ENCODE measurements around the gene FAM229A.

FAM229A gene

GRCh38 chr1:32330558-32331151 lies 31.6 kb downstream of the FAM229A start:
- DNase-seq (ENCODE audit: low spot score), result no peak

DNA sequence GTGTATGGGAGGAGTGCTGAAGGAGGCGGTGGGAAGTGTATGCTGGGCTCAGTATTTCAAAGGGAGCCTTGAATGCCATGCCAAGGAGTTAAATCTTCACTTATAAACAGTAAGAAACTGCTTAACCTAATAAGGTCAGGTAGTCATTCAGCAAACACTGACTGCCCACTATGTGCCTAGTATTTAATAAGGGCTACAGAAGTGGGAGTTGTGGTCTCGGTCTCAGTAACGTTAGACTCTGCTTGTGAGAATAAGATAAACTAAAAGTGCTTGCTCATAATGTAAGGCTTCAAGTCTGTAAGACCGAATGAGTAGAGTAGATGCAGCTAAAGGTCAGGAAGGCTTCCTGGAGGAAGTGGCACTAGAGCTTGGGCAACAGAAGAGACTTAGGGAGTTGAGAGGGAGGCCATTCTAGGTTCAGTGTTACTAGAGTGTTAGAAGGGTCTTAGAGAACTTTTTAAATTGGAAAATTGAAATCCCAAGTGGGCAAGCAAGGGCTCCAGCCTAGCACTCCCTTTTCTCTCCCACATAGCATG lies 32.3 kb downstream of the FAM229A start:
- no peak for DNase-seq (ENCODE audit: low spot score)

GRCh38 chr1:32327204-32327603 lies 35.1 kb downstream of the FAM229A start:
- DNase-seq (ENCODE audit: low spot score), result no peak

DNA sequence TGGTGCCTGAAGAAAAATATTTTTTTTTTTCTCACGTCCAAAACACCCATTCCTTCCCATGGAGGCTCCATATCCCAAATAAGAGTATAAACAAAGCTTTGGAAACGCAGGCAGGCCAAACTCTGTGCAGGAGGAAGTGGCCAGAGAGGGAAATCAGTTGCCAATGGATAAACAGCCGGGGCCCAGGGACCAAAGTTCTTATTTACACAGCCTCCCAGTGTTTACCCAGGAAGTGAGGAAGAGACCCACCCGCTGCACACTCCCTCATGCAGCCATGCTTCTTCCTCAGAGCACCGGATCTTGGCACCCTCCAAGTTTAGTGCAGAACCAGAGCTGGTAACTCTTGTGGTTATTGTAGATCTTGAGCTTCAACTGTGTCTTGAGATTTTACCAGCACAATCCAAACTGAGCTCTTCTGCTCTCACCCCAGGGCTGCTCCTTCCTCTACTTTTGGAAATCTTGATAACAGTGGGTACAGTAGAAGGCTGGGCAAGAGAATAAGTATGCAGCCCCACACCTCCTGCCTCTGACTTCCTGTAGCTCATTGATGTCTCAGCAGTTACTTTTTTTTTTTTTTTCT lies 40.5 kb downstream of the FAM229A start:
- DNase-seq (ENCODE audit: low spot score), result no peak

- no peak for DNase-seq (ENCODE audit: low spot score)
Observed at GRCh38 chr1:32318127-32318869, 44.0 kb downstream of the FAM229A start.

DNA sequence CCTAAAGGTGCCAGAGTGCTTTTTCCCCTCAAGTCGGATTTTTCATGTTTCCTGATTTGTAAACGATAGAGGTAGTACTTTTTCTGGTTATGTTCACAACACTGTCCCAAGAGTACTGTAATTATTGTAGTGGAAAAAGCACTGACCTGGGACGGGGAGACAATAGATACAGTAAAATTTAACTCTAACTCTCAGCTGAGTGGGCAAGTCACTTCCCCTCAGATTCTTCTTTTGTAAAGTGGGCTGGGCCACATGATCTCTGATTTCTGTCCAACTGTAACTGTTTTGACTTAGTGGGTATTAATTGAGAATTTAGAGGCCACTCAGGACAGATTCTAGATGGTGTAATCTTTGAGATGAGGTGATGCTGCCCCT lies 45.4 kb downstream of the FAM229A start:
- no peak for DNase-seq (ENCODE audit: low spot score)

DNA sequence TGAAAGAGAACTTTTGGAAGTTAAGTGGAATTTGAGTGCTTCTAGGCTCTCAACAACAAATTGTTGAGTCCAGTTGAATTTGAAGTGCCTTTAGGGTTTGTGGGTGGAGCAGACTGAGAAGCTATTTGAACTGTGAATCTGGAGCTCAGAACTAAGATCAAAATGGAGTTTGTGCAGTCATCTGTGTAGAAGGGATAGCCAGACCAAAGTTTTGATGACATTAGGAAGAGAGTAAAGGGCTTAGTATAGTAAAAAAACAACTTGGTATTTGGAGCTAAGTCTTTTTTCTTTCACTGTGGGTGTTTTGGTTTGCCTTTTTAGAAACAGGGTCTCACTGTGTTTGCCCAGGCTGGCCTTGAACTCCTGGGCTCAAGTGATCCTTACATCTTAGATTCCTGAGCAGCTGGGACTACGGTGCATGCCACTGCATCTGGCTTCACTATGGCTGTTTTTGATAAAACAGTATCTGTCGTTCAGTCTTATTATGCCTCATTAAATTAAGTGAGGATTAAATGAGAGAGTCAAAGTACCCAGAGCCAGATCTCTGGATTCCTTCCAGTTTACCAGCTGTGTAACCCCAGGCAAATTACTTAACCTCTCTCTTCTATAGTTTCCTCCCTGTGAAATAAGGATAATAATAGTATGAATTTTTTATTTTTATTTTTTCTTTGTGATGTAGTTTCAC lies 50.4 kb downstream of the FAM229A start:
- DNase-seq (ENCODE audit: low spot score), result peak; percentile 10
